K562 (cell line): ENCODE measurements around the gene POLA1. TPM values are rescaled to one million over a fixed set of nuclear protein-coding genes. Genes with fewer than 3 reads are reported as not detected.

ENCODE experiments used
- ATAC-seq: fragments of 200-7000 bp; cut with Tn5 transposase; 3 replicates; pipeline ENCODE4 v1.9.1; 2020; ENCODE audit warnings: moderate library complexity
- BruUV-seq: library from RNA; stranded (reverse); fragments of 400-500 nt; replicated peaks from 2 replicates; lab custom pipeline; 2021; lab: Mats Ljungman, UMichigan
- CTCF ChIA-PET: fragments of 300-600 bp; formaldehyde crosslinking; extraction: SDS; loops from one replicate; lab custom pipeline; 2021; ENCODE audit warnings: low intra/inter-chr PET ratio; lab: Yijun Ruan, JAX
- POLR2A ChIA-PET: fragments of 300-600, 350-650 bp; sonication (Branson Sonifier 250); formaldehyde crosslinking; extraction: SDS; loops from one replicate; lab custom pipeline; 2021; ENCODE audit warnings: antibody characterized with exemption, inconsistent platforms; lab: Yijun Ruan, JAX
- DNase-seq, 4 experiments: peaks; one replicate each; pipeline versions ENCODE4 v3.0.0 to v3.0.0-alpha.2; 2011 to 2018; ENCODE audit warnings: low spot score in 3 of 4, mixed read lengths in 3 of 4; ENCODE audit errors: extremely low read depth in 1 of 4
- FAIRE-seq: peaks from 2 replicates; lab custom pipeline; 2011; peaks lifted over from hg19 to GRCh38; lab: Jason Lieb, UNC
- H2AFZ ChIP-seq: 2 replicates; pipeline ENCODE4 v1.6.0; 2011; ENCODE audit warnings: low read depth, low read length, control low read depth, inconsistent platforms
- H3K27ac ChIP-seq: fragments of 200-600 bp; 3 replicates; pipeline ENCODE4 v1.8.0; 2011; ENCODE audit warnings: low read depth, mild to moderate bottlenecking, control low read depth, inconsistent platforms, low read length, moderate library complexity, mixed read lengths; ENCODE audit errors: extremely low read depth
- H3K27me3 ChIP-seq, 2 experiments: fragments of 300-600 bp in 1 of 2; 2 replicates in 1 of 2; 3 replicates in 1 of 2; pipeline versions ENCODE4 v1.6.0 to v1.8.0; 2011; ENCODE audit warnings: inconsistent platforms in 2 of 2, low read length in 2 of 2, mild to moderate bottlenecking in 1 of 2, mixed read lengths in 1 of 2, moderate library complexity in 1 of 2; ENCODE audit not compliant: control insufficient read depth in 2 of 2, insufficient read depth in 2 of 2
- H3K36me3 ChIP-seq: fragments of 300-600 bp; 3 replicates; pipeline ENCODE4 v1.8.0; 2011; ENCODE audit warnings: mild to moderate bottlenecking, low read length, inconsistent platforms; ENCODE audit not compliant: control insufficient read depth, insufficient read depth
- H3K4me1 ChIP-seq, 2 experiments: fragments of 200-600 bp in 1 of 2; replicated peaks in 1 of 2; 2 replicates in 1 of 2; 3 replicates in 1 of 2; pipeline versions ENCODE4 v1.5.1 to v1.8.0; 2011; ENCODE audit warnings: inconsistent platforms in 2 of 2, low read length in 2 of 2, mild to moderate bottlenecking in 1 of 2, mixed read lengths in 1 of 2, moderate library complexity in 1 of 2; ENCODE audit not compliant: control insufficient read depth in 2 of 2, insufficient read depth in 2 of 2
- H3K4me2 ChIP-seq: 2 replicates; pipeline ENCODE4 v1.6.1; 2011; ENCODE audit warnings: low read length, control low read depth, inconsistent platforms, mixed read lengths; ENCODE audit not compliant: insufficient read depth
- H3K4me3 ChIP-seq: fragments of 200-600 bp; sonication (generic), shearing (Covaris generic); 2 replicates; pipeline ENCODE4 v1.5.1; 2016; ENCODE audit warnings: control low read depth, inconsistent platforms
- H3K79me2 ChIP-seq: fragments of 200-600 bp; 3 replicates; pipeline ENCODE4 v1.8.0; 2011; ENCODE audit warnings: low read length, inconsistent platforms; ENCODE audit not compliant: control insufficient read depth, insufficient read depth
- H3K9ac ChIP-seq, 2 experiments: 2 replicates each; pipeline versions ENCODE4 v1.6.0 to v1.6.1; 2011; ENCODE audit warnings: low read depth in 2 of 2, low read length in 2 of 2, control low read depth in 1 of 2, inconsistent platforms in 1 of 2, mild to moderate bottlenecking in 1 of 2, mixed read lengths in 1 of 2; ENCODE audit not compliant: insufficient read depth in 1 of 2
- H3K9me1 ChIP-seq: one replicate; pipeline ENCODE4 v1.6.0; 2011; ENCODE audit warnings: inconsistent platforms, mild to moderate bottlenecking, low read length, moderate library complexity; ENCODE audit not compliant: control insufficient read depth, insufficient read depth
- H3K9me3 ChIP-seq: replicated peaks from 2 replicates; pipeline ENCODE4 v1.5.1; 2011; ENCODE audit warnings: low read depth, low read length, inconsistent platforms; ENCODE audit not compliant: control insufficient read depth, insufficient read depth
- H4K20me1 ChIP-seq: replicated peaks from 2 replicates; pipeline ENCODE4 v1.6.1; 2011; ENCODE audit warnings: low read length, inconsistent platforms, mixed read lengths; ENCODE audit not compliant: control insufficient read depth, insufficient read depth
- ARID1B ChIP-seq: fragments of 450-650 bp; IDR thresholded peaks from 2 replicates; pipeline ENCODE4 v1.6.1; 2016; ENCODE audit warnings: antibody characterized with exemption, mild to moderate bottlenecking, inconsistent platforms
- C11orf30 ChIP-seq: fragments of 450-650 bp; IDR thresholded peaks from 2 replicates; pipeline ENCODE4 v1.6.1; 2016; ENCODE audit warnings: low read depth, mild to moderate bottlenecking
- CBFA2T3 ChIP-seq: fragments of 450-650 bp; IDR thresholded peaks from 2 replicates; pipeline ENCODE4 v1.6.1; 2017
- COPS2 ChIP-seq: fragments of 450-650 bp; conservative IDR thresholded peaks from 2 replicates; pipeline ENCODE4 v1.6.1; 2016; ENCODE audit warnings: mild to moderate bottlenecking, moderate library complexity
- DLX4 ChIP-seq: fragments of 250-450 bp; sonication (Bioruptor Pico); IDR thresholded peaks from 2 replicates; pipeline ENCODE4 v1.6.1; 2021; ENCODE audit warnings: mild to moderate bottlenecking
- IFI16 ChIP-seq: fragments of 250-450 bp; sonication (Bioruptor Pico); IDR thresholded peaks from 2 replicates; pipeline ENCODE4 v2.1.2; 2022; ENCODE audit warnings: mild to moderate bottlenecking, inconsistent platforms
- L3MBTL2 ChIP-seq: fragments of 450-650 bp; IDR thresholded peaks from 2 replicates; pipeline ENCODE4 v1.6.1; 2016; ENCODE audit warnings: mild to moderate bottlenecking, moderate library complexity
- MAFF ChIP-seq: IDR thresholded peaks from 2 replicates; pipeline ENCODE4 v1.6.1; 2012; ENCODE audit warnings: low read length, improper control_type of control experiment
- MAFG ChIP-seq: fragments of 450-650 bp; conservative IDR thresholded peaks from 2 replicates; pipeline ENCODE4 v1.6.1; 2016; ENCODE audit warnings: missing genetic modification characterization, missing compliant biosample characterization
- MAFK ChIP-seq: IDR thresholded peaks from 2 replicates; pipeline ENCODE4 v1.6.1; 2011; ENCODE audit warnings: low read length, improper control_type of control experiment
- MTA2 ChIP-seq: fragments of 450-650 bp; IDR thresholded peaks from 2 replicates; pipeline ENCODE4 v1.6.1; 2016; ENCODE audit warnings: low read depth
- NFATC3 ChIP-seq: fragments of 450-650 bp; IDR thresholded peaks from 2 replicates; pipeline ENCODE4 v1.6.1; 2017; ENCODE audit warnings: mild to moderate bottlenecking
- NFE2 ChIP-seq: IDR thresholded peaks from 2 replicates; pipeline ENCODE4 v1.6.1; 2014; ENCODE audit warnings: antibody characterized with exemption, low read depth
- NR2C2 ChIP-seq, 2 experiments: fragments of 200-800 bp in 1 of 2; sonication (Bioruptor generic) in 1 of 2; sonication (generic) in 1 of 2; formaldehyde crosslinking in 1 of 2; IDR thresholded peaks; 2 replicates each; pipeline versions ENCODE4 v1.6.1 to v1.8.0; 2016 to 2022; ENCODE audit warnings: mild to moderate bottlenecking in 1 of 2, missing compliant biosample characterization in 1 of 2, missing genetic modification characterization in 1 of 2, missing genetic modification reagents in 1 of 2
- RCOR1 ChIP-seq, 2 experiments: IDR thresholded peaks; 2 replicates each; pipeline ENCODE4 v1.6.1; 2012; ENCODE audit warnings: low read depth in 2 of 2, low read length in 2 of 2, borderline replicate concordance in 1 of 2, improper control_type of control experiment in 1 of 2
- RFX1 ChIP-seq: fragments of 450-650 bp; IDR thresholded peaks from 2 replicates; pipeline ENCODE4 v1.6.1; 2016; ENCODE audit warnings: mild to moderate bottlenecking, moderate library complexity
- SMAD3 ChIP-seq: fragments of 450-650 bp; formaldehyde crosslinking; conservative IDR thresholded peaks from 2 replicates; pipeline ENCODE4 v1.4.0; 2020; ENCODE audit warnings: mild to moderate bottlenecking
- TGIF2 ChIP-seq: sonication (generic); formaldehyde crosslinking; IDR thresholded peaks from 2 replicates; pipeline ENCODE4 v1.8.1; 2022; ENCODE audit warnings: mild to moderate bottlenecking, missing genetic modification reagents, moderate library complexity
- ZNF239 ChIP-seq: fragments of 250-450 bp; sonication (Bioruptor Pico); IDR thresholded peaks from 2 replicates; pipeline ENCODE4 v1.4.0; 2020; ENCODE audit warnings: mild to moderate bottlenecking
- ZNF316 ChIP-seq: fragments of 450-650 bp; IDR thresholded peaks from 2 replicates; pipeline ENCODE4 v1.6.1; 2016
- ZNF589 ChIP-seq: fragments of 200-800 bp; sonication (Bioruptor generic); IDR thresholded peaks from 2 replicates; pipeline ENCODE4 v1.6.1; 2016; ENCODE audit warnings: low read depth, missing genetic modification characterization, missing compliant biosample characterization
- WGBS: fragments of 100-300 bp; shearing (Covaris generic); methylation state at CpG from one replicate; pipeline ENCODE4 v1.1.6; 2016; ENCODE audit warnings: low coverage, mixed read lengths; ENCODE audit not compliant: insufficient coverage; ENCODE audit errors: missing lambda C conversion rate; 5-methylcytosine and 5-hydroxymethylcytosine counted together
- in situ Hi-C: fragments of 300-500 bp; cut with MboI; formaldehyde crosslinking; loops from 4 replicates; pipeline ENCODE4 v1.15.0; 2018; ENCODE audit warnings: inconsistent platforms, mixed read lengths
- intact Hi-C: fragments of 100-400 bp; cut with micrococcal nuclease; formaldehyde crosslinking; loops from 2 replicates; pipeline ENCODE4 v1.14.2; 2022
- polyA plus RNA-seq, 8 experiments: library from polyadenylated mRNA; depleted of rRNA in 4 of 8; stranded (reverse) in 5 of 8; unstranded in 3 of 8; fragments of >200 nt; fragmentation: Nextera tagmentation in 2 of 8; fragmentation: Illumina TruSeq in 1 of 8; extraction: Ambion mirVana in 2 of 8; extraction: Trizol in 1 of 8; gene quantifications; 2 replicates each; pipeline versions ENCODE4 v1.2.1 to v1.2.3, GENCODE V29; 2011 to 2014; ENCODE audit warnings: inconsistent platforms in 1 of 8, missing spikeins in 1 of 8
- total RNA-seq, 7 experiments: library from RNA; depleted of rRNA in 6 of 7; stranded (reverse); fragments of >200 nt in 6 of 7; fragmentation: Illumina TruSeq in 2 of 7; extraction: Trizol in 2 of 7; gene quantifications; 2 replicates each; pipeline versions ENCODE4 v1.2.1 to v1.2.3, GENCODE V29; 2011 to 2021; ENCODE audit warnings: low replicate concordance in 1 of 7
- TF ChIP-seq, protein P1 (sequence below): fragments of 450-650 bp; IDR thresholded peaks from 2 replicates; pipeline ENCODE4 v1.6.1; 2017; ENCODE audit warnings: antibody characterized with exemption, mild to moderate bottlenecking

Gene POLA1
- total and polyA plus RNA-seq, 9 of the 15 experiments (the other 6 are each of a cell fraction or from before 2014, with no cell fraction given), result 8.6 to 48.4 (median 27.4) TPM

DNA sequence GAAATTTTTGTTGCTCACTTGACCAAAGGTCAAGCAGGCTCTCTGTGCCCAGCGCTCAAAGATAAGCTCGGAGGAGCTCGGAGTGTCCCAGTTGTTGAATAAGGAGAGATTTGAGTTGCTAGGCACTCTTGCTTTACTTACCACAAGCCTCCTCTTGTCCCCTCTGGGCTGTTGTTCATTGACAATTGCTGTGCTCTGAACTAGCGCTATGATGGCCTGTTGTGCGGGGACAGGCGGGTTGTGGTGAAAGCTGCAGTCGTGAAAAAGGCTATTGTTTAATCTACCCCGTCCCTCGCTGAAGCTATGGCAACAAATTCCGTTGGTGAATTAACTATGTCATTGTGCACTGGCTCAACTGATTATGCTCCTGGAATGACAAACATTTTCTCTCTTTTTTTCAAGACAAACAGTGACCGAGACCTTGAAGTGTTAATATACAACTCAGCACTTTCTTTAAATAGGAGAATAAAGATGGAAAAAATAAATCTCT, 21.0 kb upstream of the POLA1 start:
- no peaks in the 10 kb centered on the region for H3K79me2 ChIP-seq
- no peaks in the 10 kb centered on the region for H3K9me1 ChIP-seq
- H3K4me2 ChIP-seq, result 0 out of 2 replicates have a peak overlapping the region, but pooled peaks have one; percentile 12
- no peak overlapping the region for H3K4me3 ChIP-seq
- DNase-seq, result peak in 1 of 4 experiments; percentile 24
- 2% methylated on average over 11 of the region's 11 CpGs for WGBS
- H3K27me3 ChIP-seq, result no peaks in the 10 kb centered on the region
- BruUV-seq, result no TSS peak
- peak overlapping the region; percentile 28; the same call in 1 of the 2 replicates for H2AFZ ChIP-seq
- no peaks in the 10 kb centered on the region for H3K9me3 ChIP-seq
- ATAC-seq, result peak; percentile 34; the same call in 2 of the 3 replicates
- ChIA-PET POLR2A (no interaction called here), CTCF (no interaction called here)
- peak; percentile 67 for FAIRE-seq
- H3K27ac ChIP-seq, result no peak overlapping the region
- peaks cover 0 to 2% of the 10 kb centered on the region in 2 experiments; a peak in 2 of 5 replicates for H3K4me1 ChIP-seq
- no peaks in the 10 kb centered on the region for H3K36me3 ChIP-seq
- no peak overlapping the region for H3K9ac ChIP-seq
- intact Hi-C loops, result no loop called here
- in situ Hi-C loops, result no loop called here
- H4K20me1 ChIP-seq, result no peaks in the 10 kb centered on the region
- TF ChIP-seq SMAD3 (CRISPR knock-in tag), result no peak
- peak; percentile 30; the same call in 1 of the 2 replicates for TF ChIP-seq MAFK
- no peak for TF ChIP-seq COPS2
- TF ChIP-seq ZNF589 (CRISPR knock-in tag), result no peak
- TF ChIP-seq NFATC3, result peak; percentile 83
- TF ChIP-seq MAFF, result peak; percentile 16; the same call in 1 of the 2 replicates
- 0 out of 4 replicates have a peak, but pooled peaks of 1 of the 2 experiments have one; percentile 2 for TF ChIP-seq RCOR1 (IDR thresholded peaks at IDR 0.05; ENCODE audit: borderline replicate concordance in 1 of 2, low read depth in 2 of 2, low read length in 2 of 2)
- no peak for TF ChIP-seq L3MBTL2
- no peak for TF ChIP-seq MTA2
- peak; percentile 66 for TF ChIP-seq RFX1
- TF ChIP-seq C11orf30, result peak; percentile 76
- peak; percentile 21; the same call in 1 of the 2 replicates for TF ChIP-seq ARID1B
- TF ChIP-seq, protein P1, sequence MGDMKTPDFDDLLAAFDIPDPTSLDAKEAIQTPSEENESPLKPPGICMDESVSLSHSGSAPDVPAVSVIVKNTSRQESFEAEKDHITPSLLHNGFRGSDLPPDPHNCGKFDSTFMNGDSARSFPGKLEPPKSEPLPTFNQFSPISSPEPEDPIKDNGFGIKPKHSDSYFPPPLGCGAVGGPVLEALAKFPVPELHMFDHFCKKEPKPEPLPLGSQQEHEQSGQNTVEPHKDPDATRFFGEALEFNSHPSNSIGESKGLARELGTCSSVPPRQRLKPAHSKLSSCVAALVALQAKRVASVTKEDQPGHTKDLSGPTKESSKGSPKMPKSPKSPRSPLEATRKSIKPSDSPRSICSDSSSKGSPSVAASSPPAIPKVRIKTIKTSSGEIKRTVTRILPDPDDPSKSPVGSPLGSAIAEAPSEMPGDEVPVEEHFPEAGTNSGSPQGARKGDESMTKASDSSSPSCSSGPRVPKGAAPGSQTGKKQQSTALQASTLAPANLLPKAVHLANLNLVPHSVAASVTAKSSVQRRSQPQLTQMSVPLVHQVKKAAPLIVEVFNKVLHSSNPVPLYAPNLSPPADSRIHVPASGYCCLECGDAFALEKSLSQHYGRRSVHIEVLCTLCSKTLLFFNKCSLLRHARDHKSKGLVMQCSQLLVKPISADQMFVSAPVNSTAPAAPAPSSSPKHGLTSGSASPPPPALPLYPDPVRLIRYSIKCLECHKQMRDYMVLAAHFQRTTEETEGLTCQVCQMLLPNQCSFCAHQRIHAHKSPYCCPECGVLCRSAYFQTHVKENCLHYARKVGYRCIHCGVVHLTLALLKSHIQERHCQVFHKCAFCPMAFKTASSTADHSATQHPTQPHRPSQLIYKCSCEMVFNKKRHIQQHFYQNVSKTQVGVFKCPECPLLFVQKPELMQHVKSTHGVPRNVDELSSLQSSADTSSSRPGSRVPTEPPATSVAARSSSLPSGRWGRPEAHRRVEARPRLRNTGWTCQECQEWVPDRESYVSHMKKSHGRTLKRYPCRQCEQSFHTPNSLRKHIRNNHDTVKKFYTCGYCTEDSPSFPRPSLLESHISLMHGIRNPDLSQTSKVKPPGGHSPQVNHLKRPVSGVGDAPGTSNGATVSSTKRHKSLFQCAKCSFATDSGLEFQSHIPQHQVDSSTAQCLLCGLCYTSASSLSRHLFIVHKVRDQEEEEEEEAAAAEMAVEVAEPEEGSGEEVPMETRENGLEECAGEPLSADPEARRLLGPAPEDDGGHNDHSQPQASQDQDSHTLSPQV, result no peak
- no peak for TF ChIP-seq ZNF239 (CRISPR knock-in tag)
- 0 out of 2 replicates have a peak, but pooled peaks have one; percentile 39 for TF ChIP-seq NFE2
- peak; percentile 34; the same call in 1 of the 2 replicates for TF ChIP-seq CBFA2T3
- peak; percentile 88 for TF ChIP-seq MAFG (tag)
- TF ChIP-seq NR2C2 (CRISPR knock-in tag; IDR thresholded peaks at IDR 0.05), result no peak
- TF ChIP-seq NR2C2 (tag; IDR thresholded peaks at IDR 0.05), result peak; percentile 26; the same call in 1 of the 2 replicates
- TF ChIP-seq TGIF2 (CRISPR knock-in tag), result no peak
- no peak for TF ChIP-seq IFI16 (CRISPR knock-in tag)
- no peak for TF ChIP-seq DLX4 (CRISPR knock-in tag)
- TF ChIP-seq ZNF316, result peak; percentile 88
